GM21367 (cell line): ENCODE data around the gene TRAPPC4.

Experiments used
- ATAC-seq: cut with Tn5 transposase; IDR thresholded peaks from one replicate; pipeline ENCODE4 v1.9.1; 2021; ENCODE audit not compliant: unreplicated experiment

The TRAPPC4 gene

GRCh38 chr11:119065369-119065768 lies 46.8 kb downstream of the TRAPPC4 start:
- ATAC-seq, result no peak

- ATAC-seq, result peak; percentile 79
Observed at GRCh38 chr11:119067371-119068222, 49.0 kb downstream of the TRAPPC4 start, which contains the start of gene VPS11. Gene VPS11, plus strand, starts transcription at chr11:119067818. Its CDS starts 6 bp downstream, at chr11:119067824.
